NCI-H524 treated with DMSO at 0.1 percent for 48 hours (cell line): ENCODE results near the gene SSR3.

Source experiments
- DNase-seq: peaks from one replicate; lab custom pipeline; 2025; lab: John Stamatoyannopoulos, UW

SSR3 gene

DNA sequence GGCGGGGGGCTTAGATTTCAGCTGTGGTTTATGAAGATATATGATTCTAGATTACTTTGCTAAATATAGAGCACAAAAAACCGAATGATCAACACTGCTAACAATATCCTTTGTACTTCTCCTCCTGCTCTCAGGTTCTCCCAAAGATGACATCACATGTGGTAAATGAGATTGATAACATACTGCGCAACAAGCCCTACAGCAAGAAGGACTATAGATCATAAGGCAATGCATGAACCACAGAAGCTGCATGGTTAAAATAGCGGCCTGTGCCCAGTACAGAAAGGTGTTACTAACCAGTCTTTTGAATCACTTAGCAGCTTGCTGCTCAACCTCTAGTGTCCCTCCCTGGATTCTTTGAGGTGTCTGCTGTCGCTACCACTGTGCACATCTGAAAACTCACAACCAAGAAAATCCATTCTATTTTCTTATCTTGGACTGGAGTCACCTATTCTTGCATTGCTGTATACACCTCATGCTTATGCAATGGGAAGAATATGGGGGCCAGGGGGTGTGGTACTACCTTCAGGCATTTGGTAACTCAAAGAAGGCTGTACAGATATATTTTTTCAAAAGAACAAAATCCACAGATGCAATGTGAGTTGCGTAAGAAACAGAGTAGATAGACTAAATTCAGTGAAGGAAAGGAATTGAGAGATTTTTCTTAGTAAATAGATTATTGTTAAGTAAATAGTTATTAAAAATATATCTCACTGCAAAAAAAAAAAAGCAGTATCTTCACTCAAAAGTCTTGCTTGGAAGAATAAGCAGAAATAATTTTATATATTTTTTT is 18.2 kb downstream of the SSR3 start:
- DNase-seq, result no peak

DNA sequence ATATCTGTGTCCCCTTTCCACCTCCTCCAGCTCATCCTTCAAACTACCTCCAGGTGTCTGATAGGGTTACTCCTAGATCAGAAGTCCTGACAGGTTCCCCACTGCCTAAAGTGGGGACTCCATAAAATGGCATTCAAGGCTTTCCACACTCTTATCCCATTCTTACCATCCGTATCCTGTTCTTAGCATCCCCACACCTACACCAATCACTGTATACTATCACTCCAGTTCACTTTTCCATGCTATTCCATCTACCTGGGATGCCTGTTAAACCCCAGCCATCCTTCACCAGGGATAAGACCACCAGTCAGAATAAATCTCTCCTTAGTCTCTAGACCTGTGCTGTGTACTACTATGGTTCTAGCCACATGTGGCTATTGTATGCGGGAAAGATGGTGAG is 19.1 kb downstream of the SSR3 start:
- DNase-seq, result no peak

DNA sequence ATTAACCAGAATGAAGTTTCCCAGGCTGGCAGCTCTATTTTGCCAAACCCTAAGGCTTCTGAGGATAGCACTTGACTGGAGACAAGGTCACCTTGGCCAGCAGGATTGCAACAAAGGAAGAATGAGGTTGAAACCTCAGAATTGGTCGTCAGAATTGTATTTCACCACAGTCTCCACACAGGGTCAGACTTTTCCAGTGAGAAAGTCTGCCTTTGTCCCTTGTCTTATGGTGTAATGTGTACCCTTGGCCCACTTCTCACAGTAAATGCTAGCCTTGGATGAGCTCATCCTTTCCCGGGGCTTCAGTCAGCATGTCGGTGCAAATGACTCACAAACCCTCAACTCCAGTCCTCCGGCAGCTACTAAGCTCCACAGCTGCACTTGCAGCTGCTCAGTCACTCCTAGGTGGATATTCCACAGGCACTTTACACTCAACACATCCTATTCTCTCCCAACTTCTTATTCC is 19.7 kb downstream of the SSR3 start:
- DNase-seq, result no peak

DNA sequence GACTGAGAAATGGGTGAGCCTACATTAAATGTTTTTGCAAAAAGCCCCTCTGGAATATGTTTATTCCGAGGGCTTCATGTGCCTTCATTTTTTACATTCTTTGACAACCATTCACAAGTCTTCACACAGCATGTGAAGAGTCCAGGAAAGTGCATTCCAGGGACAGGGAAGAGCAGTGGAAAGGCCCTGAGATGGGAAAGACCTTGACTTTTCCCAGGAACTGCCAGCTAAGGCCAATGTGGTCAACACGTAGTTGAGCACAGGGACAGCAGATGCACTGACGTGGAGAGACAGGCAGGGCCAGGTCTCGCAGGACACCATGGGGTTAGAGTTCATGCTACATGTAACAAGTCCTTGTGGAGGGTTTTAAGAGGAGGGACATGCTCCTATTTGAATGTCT is 21.7 kb downstream of the SSR3 start:
- DNase-seq, result no peak

DNA sequence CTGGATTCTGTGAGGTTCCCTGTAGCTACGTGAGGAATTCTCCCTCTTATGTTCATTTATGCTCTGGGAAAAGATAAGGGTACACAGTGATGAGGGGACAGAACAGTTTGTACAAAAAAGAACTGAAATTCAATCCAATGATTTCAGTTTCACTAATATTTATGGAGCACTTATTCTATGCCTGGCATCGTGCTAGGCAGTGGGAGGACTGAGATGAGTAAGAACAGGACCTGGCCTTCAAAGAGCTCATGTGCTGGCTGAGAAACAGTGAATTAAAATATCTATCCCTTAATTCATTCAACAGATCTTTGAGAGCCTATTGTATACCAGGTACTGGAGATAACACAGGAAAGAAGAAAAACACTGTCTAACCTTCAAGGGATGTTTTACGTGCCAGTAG is 22.2 kb downstream of the SSR3 start:
- DNase-seq, result no peak

DNA sequence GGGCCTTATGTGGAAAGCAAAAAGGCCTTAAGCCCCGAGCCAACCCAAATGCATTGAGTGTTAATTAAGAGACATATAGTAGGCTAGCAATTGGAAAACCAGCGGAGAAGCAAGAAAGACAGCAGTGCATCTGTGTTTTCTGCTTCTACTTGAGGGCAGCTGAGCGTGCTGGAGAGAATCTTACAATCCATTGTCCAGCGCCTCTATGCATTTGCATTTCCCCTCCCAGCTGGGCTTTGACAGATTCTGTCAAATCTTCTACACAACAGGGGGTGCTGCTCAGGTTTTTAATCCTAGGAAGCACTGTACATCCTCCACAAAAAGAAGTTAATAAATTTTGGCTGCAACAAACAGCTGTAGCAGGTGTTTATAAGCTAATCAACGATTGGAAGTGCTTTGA is 23.9 kb downstream of the SSR3 start:
- DNase-seq, result no peak

DNA sequence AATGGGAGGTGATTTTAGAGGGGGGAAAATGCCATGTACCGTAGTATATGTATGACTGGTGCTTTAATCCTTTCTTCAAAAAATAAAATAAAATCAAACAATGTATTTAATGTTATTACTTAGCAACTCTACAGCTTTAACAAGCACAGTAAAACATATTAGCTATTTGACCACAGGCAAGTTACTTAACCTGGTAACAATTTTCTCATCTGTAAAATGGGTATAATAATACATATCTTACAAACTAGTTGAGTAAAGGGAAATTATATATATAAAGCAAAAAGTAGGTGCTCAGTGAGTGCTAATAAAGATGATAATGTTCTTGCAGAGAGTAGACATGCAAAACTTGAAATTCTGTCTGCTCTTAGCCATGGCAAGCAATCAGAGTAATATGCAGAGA is 27.9 kb downstream of the SSR3 start:
- no peak for DNase-seq

DNA sequence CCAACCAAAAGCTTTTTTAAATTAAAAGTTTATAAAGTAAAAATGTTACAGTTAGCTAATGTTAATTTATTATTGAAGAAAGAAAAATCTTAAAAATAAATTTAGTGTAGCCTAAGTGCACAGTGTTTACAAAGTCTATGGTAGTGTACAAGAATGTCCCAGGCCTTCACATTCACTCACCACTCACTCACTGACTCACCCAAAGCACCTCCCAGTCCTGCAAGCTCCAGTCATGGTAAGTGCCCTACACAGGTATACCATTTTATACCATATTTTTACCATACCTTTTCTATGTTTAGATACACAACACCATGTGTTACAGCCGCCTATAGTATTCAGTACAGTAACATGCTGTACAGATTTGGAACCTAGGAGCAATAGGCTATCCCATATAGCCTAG is 29.1 kb downstream of the SSR3 start:
- DNase-seq, result no peak

DNA sequence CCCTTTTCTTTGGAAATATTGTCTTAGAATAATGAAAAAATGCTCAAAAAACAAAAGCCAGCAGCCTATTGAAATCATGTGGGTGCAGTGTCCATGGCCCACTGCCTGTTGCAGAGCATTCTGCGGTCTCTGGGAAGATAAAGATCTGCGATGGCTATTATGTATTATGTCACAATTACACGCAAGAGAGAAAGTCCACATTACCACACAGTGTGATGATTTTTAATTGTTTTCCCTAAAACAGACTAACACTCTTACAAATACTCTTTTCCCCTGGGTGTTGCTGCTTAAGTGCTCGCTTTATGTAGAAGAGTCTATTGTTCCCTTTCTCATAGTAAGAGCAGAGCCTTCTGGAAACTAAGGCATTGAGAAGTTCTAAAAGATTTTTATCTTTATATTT is 32.2 kb downstream of the SSR3 start:
- no peak for DNase-seq

DNA sequence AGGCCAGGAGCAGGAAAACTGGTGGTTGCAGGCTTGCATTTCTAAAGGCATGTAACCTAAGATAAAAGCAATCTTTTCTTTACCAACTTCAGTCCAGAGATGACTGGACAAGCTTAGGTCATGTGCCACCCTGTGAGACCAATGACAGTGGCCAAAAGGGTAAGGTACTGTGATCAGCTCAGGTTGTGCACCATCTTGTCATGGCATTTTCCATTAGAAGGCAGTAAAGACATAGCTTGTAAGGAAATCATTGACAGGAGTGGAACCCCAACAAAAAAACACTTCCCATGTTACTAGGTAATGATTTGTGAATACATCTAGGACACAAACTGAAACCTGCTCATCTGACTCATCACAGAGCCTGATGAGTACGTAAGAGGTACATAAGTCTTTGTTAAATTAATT is 35.2 kb downstream of the SSR3 start:
- DNase-seq, result no peak

DNA sequence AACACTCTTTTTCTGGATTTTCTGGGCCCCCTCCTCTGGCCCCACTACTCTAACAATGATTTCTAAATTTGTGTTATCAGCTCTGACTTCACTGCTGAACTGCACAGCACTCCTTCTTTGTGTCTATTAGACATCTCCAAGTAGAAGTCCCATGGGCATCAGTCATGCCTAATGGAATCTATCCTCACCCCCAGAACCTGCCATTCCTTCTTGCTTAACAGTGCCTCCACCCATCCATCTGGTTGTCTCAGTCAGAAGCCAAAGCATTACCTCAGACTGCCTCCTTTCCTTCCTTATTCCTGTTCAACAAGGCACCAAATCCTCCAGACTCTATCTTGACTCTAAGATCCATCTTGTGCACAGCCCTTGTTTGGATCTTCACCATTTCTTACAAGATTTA is 36.2 kb downstream of the SSR3 start:
- peak; percentile 37 for DNase-seq

DNA sequence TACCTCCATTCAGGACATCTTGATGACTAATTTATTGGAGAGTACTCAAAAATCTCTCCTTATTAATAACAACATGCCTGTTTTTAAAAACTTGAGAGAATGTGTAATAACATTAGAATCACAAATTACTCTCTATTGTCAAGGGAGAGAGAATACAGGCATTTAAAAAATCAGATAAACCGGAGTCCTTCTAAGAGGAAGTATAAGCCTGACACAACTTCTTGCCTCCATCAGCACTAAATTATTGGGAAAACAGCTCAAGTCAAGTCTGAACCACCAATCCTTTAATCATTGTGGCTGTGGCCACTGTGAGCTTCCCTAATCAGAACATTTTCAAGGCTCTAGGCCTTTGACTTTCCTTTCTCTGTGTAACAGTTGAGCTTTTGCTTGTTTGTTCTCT is 38.0 kb downstream of the SSR3 start:
- no peak for DNase-seq

DNA sequence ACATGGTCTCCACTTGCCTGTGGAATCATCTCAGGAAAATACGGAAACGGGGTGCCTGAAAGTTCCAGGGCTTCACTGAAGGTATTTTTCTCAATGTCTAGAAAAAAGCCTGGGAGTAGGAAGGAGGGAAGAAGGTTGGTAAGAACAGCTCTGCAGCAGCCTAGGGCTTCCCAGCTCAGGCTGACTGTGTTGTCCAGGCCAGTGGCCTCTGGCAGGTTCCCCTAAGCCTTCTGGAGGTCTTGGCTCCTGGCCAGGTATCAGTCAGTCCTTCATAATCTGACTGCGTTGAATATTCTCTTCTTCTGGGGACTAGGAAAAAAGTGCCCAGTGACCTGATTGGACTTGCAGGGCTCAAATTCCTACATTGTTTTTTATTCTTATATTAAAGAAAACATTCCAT is 38.6 kb downstream of the SSR3 start:
- DNase-seq, result no peak

DNA sequence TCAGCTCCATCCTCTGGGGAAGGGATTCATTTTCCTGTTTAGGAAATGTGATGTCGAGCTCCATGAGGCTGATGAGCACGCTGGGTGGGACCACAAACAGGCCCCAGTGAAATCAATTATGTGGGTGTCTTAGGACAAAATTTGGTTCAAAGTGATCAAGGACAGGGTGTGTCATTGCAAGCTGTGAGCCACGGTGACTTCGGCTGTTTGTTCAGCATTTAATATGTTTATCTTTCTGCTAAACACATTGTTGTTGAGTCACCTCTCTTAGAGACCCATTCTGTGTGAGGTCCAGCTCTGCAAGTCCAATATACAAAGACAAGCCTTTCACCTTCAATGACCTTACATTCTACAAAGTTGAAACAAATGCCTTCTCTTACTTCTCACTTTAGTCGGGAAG is 41.3 kb downstream of the SSR3 start:
- DNase-seq, result no peak

DNA sequence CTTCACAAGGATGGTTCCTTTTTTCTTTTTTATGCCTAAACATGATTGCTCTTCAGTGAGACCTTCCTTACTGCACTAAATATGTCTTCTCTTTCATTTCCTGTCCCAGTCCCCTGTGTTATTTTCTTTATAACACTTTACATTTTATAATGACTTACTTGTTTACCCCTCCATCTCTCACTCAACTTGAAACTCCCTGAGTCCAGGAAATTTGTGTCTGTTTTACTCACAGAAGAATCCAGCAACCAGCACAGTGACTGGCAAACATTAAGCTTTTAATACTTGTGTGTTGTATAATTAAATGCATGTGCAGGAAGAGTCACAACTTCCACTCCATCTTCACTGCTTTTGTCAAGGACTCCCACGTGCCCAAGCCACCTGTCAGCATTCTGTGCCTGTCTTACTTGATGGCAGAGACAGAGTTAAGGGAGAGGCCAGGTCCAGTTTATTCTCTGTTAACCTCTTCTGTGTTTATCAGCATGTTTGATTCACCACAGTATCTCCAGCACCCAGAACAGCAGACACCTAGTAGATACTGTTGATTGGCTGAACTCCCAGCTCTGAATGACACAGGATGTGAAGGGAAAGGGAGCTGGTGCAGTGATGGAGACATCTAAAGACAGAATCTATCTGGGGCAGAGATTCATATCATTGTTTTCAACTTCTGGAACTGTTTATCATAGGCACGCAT is 42.8 kb downstream of the SSR3 start:
- peak; percentile 55 for DNase-seq

DNA sequence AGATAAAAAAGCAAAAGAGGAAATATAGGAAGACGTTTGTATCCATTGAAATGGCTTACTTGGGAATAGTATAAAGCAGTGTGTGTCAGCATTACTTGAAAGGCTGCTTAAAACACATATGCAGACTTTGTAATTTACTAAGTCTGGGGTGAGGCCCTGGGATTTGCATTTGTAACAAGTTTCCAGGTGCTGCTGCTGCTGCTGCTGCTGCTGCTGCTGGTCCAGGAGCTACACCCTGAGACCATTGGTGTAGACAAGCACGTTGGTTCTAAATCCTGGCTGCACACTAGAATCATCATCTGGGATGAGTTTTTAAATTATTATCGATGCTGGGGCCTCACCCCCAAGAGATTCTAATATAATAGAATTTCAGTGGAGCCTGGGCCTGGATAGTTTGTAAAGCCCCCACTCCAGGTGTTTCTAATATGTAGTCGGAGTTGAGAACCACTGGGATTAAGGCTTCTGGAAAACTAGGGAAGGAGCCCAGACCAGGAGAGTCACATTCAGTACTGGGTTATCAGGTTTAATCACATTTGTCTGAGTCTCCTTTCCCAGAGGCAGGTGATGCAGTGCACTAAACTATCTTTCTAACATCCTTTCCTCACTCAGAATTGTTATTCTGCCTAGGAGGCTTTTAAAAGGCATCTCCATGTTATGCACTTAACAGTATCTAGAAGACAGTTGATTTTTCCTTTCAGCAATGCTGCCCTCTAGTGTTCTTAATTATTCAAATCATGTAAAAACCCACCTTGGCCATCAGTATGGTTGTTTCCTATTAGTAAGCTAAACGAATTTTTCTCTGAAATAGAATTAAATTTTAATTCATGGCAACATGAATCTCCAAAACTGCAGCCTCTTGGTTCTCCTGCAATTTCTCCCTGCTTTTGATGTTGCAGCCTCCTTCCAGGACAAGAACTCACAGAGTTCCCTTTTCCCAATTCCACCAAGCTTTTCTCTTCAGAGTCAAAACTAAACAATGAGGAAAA is 45.4 kb downstream of the SSR3 start:
- no peak for DNase-seq

DNA sequence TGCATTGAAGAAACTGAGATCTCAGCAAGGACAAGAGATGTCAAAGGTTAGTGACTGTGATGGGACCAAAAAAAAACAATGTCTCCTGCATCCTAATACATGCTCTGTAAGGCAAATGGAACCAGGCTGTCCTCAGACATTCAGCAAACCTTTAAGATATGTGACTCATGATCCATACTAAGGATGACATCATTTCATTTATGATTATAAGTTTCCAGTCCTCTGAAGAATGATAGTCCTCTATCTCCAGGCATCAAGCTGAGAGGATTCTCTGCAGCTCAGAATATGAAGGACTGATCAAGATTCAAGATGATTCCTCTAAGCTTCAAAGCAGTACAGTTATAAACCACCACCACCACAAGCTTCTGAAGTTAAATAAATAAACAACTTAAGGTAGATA is 47.6 kb downstream of the SSR3 start:
- DNase-seq, result no peak

DNA sequence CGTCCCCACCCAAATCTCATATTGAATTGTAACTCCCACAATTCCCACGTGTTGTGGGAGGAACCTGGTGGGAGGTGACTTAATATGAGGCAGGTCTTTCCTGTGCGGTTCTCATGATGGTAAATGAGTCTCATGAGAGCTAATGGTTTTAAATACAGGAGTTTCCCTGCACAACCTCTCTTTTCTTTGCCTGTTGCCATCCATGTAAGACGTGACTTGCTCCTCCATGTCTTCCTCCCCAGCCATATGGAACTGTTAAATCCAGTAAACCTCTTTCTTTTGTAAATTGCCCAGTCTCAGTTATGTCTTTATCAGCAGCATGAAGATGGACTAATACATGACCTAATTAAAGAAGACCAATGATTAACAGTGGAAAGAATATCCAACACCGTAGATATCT is 56.6 kb downstream of the SSR3 start:
- no peak for DNase-seq

DNA sequence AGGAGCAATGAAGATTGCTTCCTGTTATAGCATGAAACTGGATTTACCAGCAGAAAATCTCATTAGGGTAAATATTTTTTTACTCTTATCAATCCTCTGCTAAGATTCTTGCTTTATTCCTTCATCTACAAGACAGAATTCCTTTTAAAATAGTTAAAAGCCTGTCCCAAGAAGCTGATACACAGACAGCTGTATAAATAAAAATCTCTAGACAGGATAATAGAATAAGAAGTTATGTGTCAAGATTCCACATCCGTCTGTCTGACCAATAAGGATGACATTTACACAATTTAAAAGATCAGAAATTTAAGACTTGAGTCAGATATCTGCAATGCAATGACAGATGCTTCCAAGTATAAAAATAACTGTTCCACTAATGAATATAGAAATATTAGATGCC is 57.6 kb downstream of the SSR3 start:
- DNase-seq, result no peak

DNA sequence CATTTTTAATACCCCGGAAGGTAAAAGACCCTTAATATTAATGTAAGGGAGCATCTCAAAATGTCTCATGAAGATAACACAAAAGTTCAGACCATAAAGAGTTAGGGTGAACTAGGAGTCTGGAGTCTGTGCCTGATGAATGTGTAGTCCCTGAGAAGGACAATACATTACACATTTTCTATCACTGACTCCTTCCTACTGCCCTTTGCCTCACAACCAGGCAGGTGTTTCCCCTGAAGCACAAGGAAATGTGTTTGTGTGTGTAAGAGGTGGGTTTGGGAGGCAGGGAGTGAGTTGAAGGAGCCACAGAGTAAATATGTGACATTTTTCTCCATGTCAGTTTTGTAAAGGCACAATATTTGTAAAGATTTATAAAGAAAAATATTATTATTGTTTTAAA is 59.1 kb downstream of the SSR3 start:
- no peak for DNase-seq

DNA sequence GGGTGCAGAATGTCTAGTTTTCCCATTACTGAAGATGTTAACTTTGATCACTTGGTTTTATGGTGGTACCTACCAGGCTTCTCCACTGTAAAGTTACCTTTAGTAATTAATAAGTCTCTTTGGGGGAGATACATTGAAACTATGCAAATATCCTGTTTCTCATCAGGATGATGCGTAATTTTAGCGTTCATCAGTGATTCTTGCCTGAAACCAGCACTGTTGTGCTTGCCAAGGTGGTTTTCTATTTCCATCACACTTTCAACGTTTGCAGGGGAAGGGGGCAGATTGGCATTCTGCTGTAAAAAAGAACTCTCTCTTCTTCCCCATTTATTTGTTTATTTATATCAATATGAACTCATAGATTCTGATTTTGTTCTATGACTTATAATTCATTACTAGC is 61.0 kb downstream of the SSR3 start:
- no peak for DNase-seq

DNA sequence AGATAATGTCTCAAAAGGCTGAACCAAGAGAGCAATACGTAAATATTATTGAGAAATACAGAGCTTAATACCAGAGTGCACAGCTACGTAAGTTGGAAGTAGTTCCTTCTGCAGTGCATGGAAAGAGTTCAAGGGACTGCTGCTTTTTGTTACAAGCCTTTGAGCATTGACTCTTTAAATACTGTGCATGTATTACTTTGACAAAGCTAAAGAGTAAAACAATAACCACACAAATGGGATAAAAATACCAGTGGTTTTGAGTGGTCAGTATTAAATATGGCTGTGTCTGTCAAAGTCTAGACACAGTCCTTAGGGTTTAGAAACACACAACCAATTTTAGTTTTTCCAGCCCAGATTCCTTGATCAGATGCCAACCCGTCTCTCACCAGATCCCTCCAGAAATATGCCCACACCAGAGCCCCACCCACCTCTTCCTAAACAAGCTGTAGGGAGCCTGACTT is 62.1 kb downstream of the SSR3 start:
- no peak for DNase-seq
